ENCODE data around the gene CACNA1D.

The CACNA1D gene

DNA sequence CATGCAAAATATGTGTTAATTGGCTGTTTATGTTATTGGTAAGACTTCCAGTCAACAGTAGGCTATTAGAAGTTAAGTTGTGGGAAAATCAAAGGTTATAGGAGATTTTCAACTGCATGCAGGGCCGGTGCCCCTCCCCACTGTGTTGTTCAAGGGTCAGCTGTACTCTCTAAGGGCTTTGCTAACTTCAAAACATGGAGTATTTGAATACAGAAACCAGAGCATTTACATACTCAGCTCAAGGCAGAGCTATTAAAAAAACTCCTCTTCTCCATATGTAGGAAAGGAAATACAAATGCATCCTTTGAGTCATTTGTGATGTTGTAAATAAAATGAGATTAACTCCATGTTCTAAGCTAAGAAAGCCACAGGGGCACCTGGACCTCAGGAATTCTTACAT lies 368.7 kb downstream of the CACNA1D start:
- no peak for DNase-seq
